Lower leg skin (tissue), 3 donors: ENCODE results near the gene INTS11.

Experiments
- CTCF ChIP-seq, 3 donors: fragments of 450-650 bp; IDR thresholded peaks; one replicate each; pipeline ENCODE4 v1.5.1; 2016; ENCODE audit warnings: antibody characterized with exemption in 3 of 3, mild to moderate bottlenecking in 3 of 3, moderate library complexity in 2 of 3
- POLR2A ChIP-seq, 2 donors: fragments of 450-650 bp; IDR thresholded peaks; one replicate each; pipeline ENCODE4 v1.6.1; 2016 to 2017; ENCODE audit warnings: antibody characterized with exemption in 2 of 2, mild to moderate bottlenecking in 1 of 2, moderate library complexity in 1 of 2

GRCh38 chr1:1327291-1327690 lies 2.8 kb upstream of the INTS11 start:
- no peak for TF ChIP-seq CTCF (IDR thresholded peaks at IDR 0.05)
- TF ChIP-seq POLR2A (IDR thresholded peaks at IDR 0.05) = no peak
